K562 (cell line): ENCODE measurements around the gene CEP162. TPM values are rescaled to one million over a fixed set of nuclear protein-coding genes. Genes with fewer than 3 reads are reported as not detected.

Source experiments
- DPF2 ChIP-seq: fragments of 450-650 bp; IDR thresholded peaks from 2 replicates; pipeline ENCODE4 v1.6.1; 2016
- EP400 ChIP-seq: fragments of 450-650 bp; IDR thresholded peaks from 2 replicates; pipeline ENCODE4 v1.6.1; 2017; ENCODE audit warnings: antibody characterized with exemption, mild to moderate bottlenecking, moderate library complexity
- GATAD2B ChIP-seq: fragments of 450-650 bp; IDR thresholded peaks from 2 replicates; pipeline ENCODE4 v1.6.1; 2017; ENCODE audit warnings: mild to moderate bottlenecking, borderline replicate concordance
- HDAC1 ChIP-seq, 2 experiments: fragments of 450-650 bp; IDR thresholded peaks; 2 replicates each; pipeline ENCODE4 v1.6.1; 2016 to 2017; ENCODE audit warnings: inconsistent platforms in 1 of 2, mild to moderate bottlenecking in 1 of 2, moderate library complexity in 1 of 2
- HLTF ChIP-seq: fragments of 450-650 bp; IDR thresholded peaks from 2 replicates; pipeline ENCODE4 v1.6.1; 2016
- KDM1A ChIP-seq, 2 experiments: fragments of 450-650 bp; IDR thresholded peaks; 2 replicates each; pipeline ENCODE4 v1.6.1; 2016; ENCODE audit warnings: mild to moderate bottlenecking in 2 of 2
- MAZ ChIP-seq, 2 experiments: fragments of 450-650 bp in 1 of 2; sonication (generic) in 1 of 2; formaldehyde crosslinking; IDR thresholded peaks in 1 of 2; conservative IDR thresholded peaks in 1 of 2; 2 replicates each; pipeline versions ENCODE4 v1.4.0 to v1.5.0; 2020; ENCODE audit warnings: mild to moderate bottlenecking in 1 of 2, missing genetic modification reagents in 1 of 2
- MCM2 ChIP-seq: fragments of 450-650 bp; IDR thresholded peaks from 2 replicates; pipeline ENCODE4 v1.6.1; 2017; ENCODE audit warnings: low read depth, mild to moderate bottlenecking
- MEIS2 ChIP-seq: fragments of 450-650 bp; IDR thresholded peaks from 2 replicates; pipeline ENCODE4 v1.6.1; 2014; ENCODE audit warnings: mild to moderate bottlenecking; ENCODE audit not compliant: partially characterized antibody
- PCBP1 ChIP-seq: fragments of 200-400 bp; formaldehyde crosslinking; IDR thresholded peaks from 2 replicates; pipeline ENCODE4 v1.6.1; 2018; ENCODE audit warnings: mild to moderate bottlenecking, low read depth, low read length; ENCODE audit not compliant: poor library complexity, severe bottlenecking
- PRMT5 ChIP-seq: sonication (generic); formaldehyde crosslinking; IDR thresholded peaks from 2 replicates; pipeline ENCODE4 v1.5.0; 2020; ENCODE audit warnings: missing genetic modification reagents
- STAT5A ChIP-seq: IDR thresholded peaks from 2 replicates; pipeline ENCODE4 v1.6.1; 2012; ENCODE audit warnings: low read length, inconsistent platforms, borderline replicate concordance
- TAF9B ChIP-seq: fragments of 450-650 bp; IDR thresholded peaks from 2 replicates; pipeline ENCODE4 v1.6.1; 2018; ENCODE audit warnings: mild to moderate bottlenecking; ENCODE audit not compliant: partially characterized antibody
- ZNF3 ChIP-seq: fragments of 250-450 bp; sonication (Bioruptor Pico); IDR thresholded peaks from 2 replicates; pipeline ENCODE4 v1.5.0; 2021; ENCODE audit warnings: mild to moderate bottlenecking, moderate library complexity
- polyA plus RNA-seq, 8 experiments: library from polyadenylated mRNA; depleted of rRNA in 4 of 8; stranded (reverse) in 5 of 8; unstranded in 3 of 8; fragments of >200 nt; fragmentation: Nextera tagmentation in 2 of 8; fragmentation: Illumina TruSeq in 1 of 8; extraction: Ambion mirVana in 2 of 8; extraction: Trizol in 1 of 8; gene quantifications; 2 replicates each; pipeline versions ENCODE4 v1.2.1 to v1.2.3, GENCODE V29; 2011 to 2014; ENCODE audit warnings: inconsistent platforms in 1 of 8, missing spikeins in 1 of 8
- total RNA-seq, 7 experiments: library from RNA; depleted of rRNA in 6 of 7; stranded (reverse); fragments of >200 nt in 6 of 7; fragmentation: Illumina TruSeq in 2 of 7; extraction: Trizol in 2 of 7; gene quantifications; 2 replicates each; pipeline versions ENCODE4 v1.2.1 to v1.2.3, GENCODE V29; 2011 to 2021; ENCODE audit warnings: low replicate concordance in 1 of 7
- TF ChIP-seq, protein P1 (sequence below), 2 experiments: fragments of 200-800 bp in 1 of 2; sonication (Bioruptor generic) in 1 of 2; sonication (generic) in 1 of 2; formaldehyde crosslinking in 1 of 2; IDR thresholded peaks in 1 of 2; conservative IDR thresholded peaks in 1 of 2; 2 replicates each; pipeline versions ENCODE4 v1.5.0 to v1.6.1; 2016 to 2020; ENCODE audit warnings: missing compliant biosample characterization in 1 of 2, missing genetic modification characterization in 1 of 2, missing genetic modification reagents in 1 of 2
- TF ChIP-seq, protein P2 (sequence below): fragments of 450-650 bp; IDR thresholded peaks from 2 replicates; pipeline ENCODE4 v1.6.1; 2017; ENCODE audit warnings: antibody characterized with exemption, mild to moderate bottlenecking
- TF ChIP-seq, protein P3 (sequence below): sonication (generic); formaldehyde crosslinking; IDR thresholded peaks from 2 replicates; pipeline ENCODE4 v1.8.0; 2022; ENCODE audit warnings: missing genetic modification reagents, mild to moderate bottlenecking, moderate library complexity, borderline replicate concordance
- TF ChIP-seq, protein P4 (sequence below): sonication (generic); formaldehyde crosslinking; IDR thresholded peaks from 2 replicates; pipeline ENCODE4 v1.9.0; 2022; ENCODE audit warnings: mild to moderate bottlenecking, missing genetic modification reagents

CEP162 gene
- total and polyA plus RNA-seq, 9 of the 15 experiments (the other 6 are each of a cell fraction or from before 2014, with no cell fraction given): 3.9 to 8.6 (median 6.7) TPM

DNA sequence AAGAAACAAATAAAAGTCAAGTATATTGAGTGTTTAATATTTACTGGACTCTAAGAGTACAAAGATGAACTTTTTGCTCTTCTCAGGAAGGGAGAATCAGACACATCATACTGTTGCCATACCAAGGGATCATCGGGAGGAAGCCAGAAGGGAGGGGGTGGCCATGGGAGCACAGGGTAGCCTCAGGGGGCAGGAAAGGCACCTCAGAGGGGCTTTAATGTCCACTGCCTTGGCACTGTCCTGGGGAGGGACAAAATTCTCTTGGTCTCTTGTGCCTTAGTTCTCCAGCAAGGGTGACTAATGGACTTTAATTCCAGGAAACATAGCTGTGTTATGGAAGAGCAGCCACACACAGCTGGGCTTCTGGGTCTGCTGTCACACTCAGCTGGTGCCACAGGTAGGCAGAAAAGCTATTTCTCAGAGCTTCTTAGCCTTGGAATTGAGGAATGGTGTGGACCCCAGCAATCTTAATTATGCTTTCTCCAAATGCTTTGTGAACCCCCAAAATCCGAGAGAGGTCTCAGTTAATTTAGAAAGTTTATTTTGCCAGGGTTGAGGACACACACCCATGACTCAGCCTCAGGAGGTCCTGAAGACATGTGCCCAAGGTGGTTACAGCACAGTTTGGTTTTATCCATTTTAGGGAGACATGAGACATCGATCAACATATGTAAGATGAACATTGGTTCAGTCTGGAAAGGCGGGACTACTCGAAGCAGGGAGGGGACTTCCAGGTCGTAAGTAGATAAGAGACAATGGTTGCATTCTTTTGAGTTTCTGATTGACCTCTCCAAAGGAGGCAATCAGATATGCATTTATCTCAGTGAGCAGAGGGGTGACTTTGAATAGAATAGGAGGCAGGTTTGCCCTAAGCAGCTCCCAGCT lies 140.7 kb downstream of the CEP162 start (continued):
- peak in 1 of 2 experiments; percentile 87; a peak in 2 of 4 replicates for TF ChIP-seq HDAC1 (IDR thresholded peaks at IDR 0.05)
- no peak for TF ChIP-seq HLTF
- no peak for TF ChIP-seq MCM2
- no peak for TF ChIP-seq PRMT5 (CRISPR knock-in tag)
- 0 out of 4 replicates have a peak, but pooled peaks of 1 of the 2 experiments have one; percentile 34 for TF ChIP-seq MAZ (CRISPR knock-in tag; conservative IDR thresholded peaks at IDR 0.05 in 1 of 2, IDR thresholded peaks at IDR 0.05 in 1 of 2)
- TF ChIP-seq DPF2: peak; percentile 88
- TF ChIP-seq ZNF3 (CRISPR knock-in tag): no peak
- peak; percentile 96 to 97 for TF ChIP-seq KDM1A (IDR thresholded peaks at IDR 0.05)
- TF ChIP-seq, protein P1, sequence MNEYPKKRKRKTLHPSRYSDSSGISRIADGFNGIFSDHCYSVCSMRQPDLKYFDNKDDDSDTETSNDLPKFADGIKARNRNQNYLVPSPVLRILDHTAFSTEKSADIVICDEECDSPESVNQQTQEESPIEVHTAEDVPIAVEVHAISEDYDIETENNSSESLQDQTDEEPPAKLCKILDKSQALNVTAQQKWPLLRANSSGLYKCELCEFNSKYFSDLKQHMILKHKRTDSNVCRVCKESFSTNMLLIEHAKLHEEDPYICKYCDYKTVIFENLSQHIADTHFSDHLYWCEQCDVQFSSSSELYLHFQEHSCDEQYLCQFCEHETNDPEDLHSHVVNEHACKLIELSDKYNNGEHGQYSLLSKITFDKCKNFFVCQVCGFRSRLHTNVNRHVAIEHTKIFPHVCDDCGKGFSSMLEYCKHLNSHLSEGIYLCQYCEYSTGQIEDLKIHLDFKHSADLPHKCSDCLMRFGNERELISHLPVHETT (CRISPR knock-in tag; conservative IDR thresholded peaks at IDR 0.05 in 1 of 2, IDR thresholded peaks at IDR 0.05 in 1 of 2): 0 out of 4 replicates have a peak, but pooled peaks of 1 of the 2 experiments have one; percentile 55
- 0 out of 2 replicates have a peak, but pooled peaks have one; percentile 43 for TF ChIP-seq GATAD2B
- TF ChIP-seq EP400: peak; percentile 30; the same call in 1 of the 2 replicates
- TF ChIP-seq STAT5A: peak; percentile 35; the same call in 1 of the 2 replicates
- no peak for TF ChIP-seq PCBP1
- TF ChIP-seq, protein P2, sequence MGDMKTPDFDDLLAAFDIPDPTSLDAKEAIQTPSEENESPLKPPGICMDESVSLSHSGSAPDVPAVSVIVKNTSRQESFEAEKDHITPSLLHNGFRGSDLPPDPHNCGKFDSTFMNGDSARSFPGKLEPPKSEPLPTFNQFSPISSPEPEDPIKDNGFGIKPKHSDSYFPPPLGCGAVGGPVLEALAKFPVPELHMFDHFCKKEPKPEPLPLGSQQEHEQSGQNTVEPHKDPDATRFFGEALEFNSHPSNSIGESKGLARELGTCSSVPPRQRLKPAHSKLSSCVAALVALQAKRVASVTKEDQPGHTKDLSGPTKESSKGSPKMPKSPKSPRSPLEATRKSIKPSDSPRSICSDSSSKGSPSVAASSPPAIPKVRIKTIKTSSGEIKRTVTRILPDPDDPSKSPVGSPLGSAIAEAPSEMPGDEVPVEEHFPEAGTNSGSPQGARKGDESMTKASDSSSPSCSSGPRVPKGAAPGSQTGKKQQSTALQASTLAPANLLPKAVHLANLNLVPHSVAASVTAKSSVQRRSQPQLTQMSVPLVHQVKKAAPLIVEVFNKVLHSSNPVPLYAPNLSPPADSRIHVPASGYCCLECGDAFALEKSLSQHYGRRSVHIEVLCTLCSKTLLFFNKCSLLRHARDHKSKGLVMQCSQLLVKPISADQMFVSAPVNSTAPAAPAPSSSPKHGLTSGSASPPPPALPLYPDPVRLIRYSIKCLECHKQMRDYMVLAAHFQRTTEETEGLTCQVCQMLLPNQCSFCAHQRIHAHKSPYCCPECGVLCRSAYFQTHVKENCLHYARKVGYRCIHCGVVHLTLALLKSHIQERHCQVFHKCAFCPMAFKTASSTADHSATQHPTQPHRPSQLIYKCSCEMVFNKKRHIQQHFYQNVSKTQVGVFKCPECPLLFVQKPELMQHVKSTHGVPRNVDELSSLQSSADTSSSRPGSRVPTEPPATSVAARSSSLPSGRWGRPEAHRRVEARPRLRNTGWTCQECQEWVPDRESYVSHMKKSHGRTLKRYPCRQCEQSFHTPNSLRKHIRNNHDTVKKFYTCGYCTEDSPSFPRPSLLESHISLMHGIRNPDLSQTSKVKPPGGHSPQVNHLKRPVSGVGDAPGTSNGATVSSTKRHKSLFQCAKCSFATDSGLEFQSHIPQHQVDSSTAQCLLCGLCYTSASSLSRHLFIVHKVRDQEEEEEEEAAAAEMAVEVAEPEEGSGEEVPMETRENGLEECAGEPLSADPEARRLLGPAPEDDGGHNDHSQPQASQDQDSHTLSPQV: 0 out of 2 replicates have a peak, but pooled peaks have one; percentile 26
- peak; percentile 31 for TF ChIP-seq TAF9B
- TF ChIP-seq, protein P3, sequence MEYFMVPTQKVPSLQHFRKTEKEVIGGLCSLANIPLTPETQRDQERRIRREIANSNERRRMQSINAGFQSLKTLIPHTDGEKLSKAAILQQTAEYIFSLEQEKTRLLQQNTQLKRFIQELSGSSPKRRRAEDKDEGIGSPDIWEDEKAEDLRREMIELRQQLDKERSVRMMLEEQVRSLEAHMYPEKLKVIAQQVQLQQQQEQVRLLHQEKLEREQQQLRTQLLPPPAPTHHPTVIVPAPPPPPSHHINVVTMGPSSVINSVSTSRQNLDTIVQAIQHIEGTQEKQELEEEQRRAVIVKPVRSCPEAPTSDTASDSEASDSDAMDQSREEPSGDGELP (CRISPR knock-in tag): peak; percentile 35; the same call in 1 of the 2 replicates
- TF ChIP-seq, protein P4, sequence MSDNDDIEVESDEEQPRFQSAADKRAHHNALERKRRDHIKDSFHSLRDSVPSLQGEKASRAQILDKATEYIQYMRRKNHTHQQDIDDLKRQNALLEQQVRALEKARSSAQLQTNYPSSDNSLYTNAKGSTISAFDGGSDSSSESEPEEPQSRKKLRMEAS (CRISPR knock-in tag): peak; percentile 22; the same call in 1 of the 2 replicates
- peak; percentile 88 for TF ChIP-seq MEIS2
